B cell (primary cell): ENCODE results near the gene PTGR1. TPM values are rescaled to one million over a fixed set of nuclear protein-coding genes. Genes with fewer than 3 reads are reported as not detected.
"Not testable (repeated sequence)": the region's sequence is repeated elsewhere in the genome, so short reads cannot be mapped to it uniquely, and the experiment has no call there.

Experiments used
- ATAC-seq: fragments of 200-7000 bp; cut with Tn5 transposase; one replicate; pipeline ENCODE4 v1.10.0; 2021; ENCODE audit warnings: low read depth, mild to moderate bottlenecking, moderate number of reproducible peaks, moderate library complexity
- CTCF ChIA-PET: fragments of 350-600 bp; sonication (Branson Sonifier 250); formaldehyde crosslinking; loops from one replicate; lab custom pipeline; 2021; ENCODE audit warnings: antibody characterized with exemption, inconsistent platforms; lab: Charles Lee
- POLR2A ChIA-PET: fragments of 350-600 bp; sonication (Branson Sonifier 250); formaldehyde crosslinking; loops from one replicate; lab custom pipeline; 2021; ENCODE audit warnings: antibody characterized with exemption; lab: Charles Lee
- DNase-seq: peaks from one replicate; pipeline ENCODE4 v3.0.0; 2013
- H2AFZ ChIP-seq: 2 replicates; pipeline ENCODE4 v1.6.1; 2012; ENCODE audit warnings: mild to moderate bottlenecking, low read depth, low read length; ENCODE audit not compliant: insufficient read depth, poor library complexity, severe bottlenecking
- H3K27ac ChIP-seq, 2 donors: 1 replicate in 1 of 2; 2 replicates in 1 of 2; pipeline ENCODE4 v1.5.1; 2012 to 2013; ENCODE audit warnings: low read length in 2 of 2, mild to moderate bottlenecking in 2 of 2, moderate library complexity in 1 of 2
- H3K27me3 ChIP-seq, 4 experiments: fragments of 200-600 bp in 1 of 4; sonication (generic) in 1 of 4; replicated peaks in 1 of 4; 1 replicate in 2 of 4; 2 replicates in 2 of 4; pipeline versions ENCODE4 v1.6.1 to v1.7.0; 2013 to 2016; ENCODE audit warnings: low read length in 3 of 4, mild to moderate bottlenecking in 2 of 4, mixed read lengths in 1 of 4, moderate library complexity in 1 of 4; ENCODE audit not compliant: insufficient read depth in 4 of 4, control insufficient read depth in 3 of 4; ENCODE audit errors: control extremely low read depth in 1 of 4
- H3K36me3 ChIP-seq, 2 experiments: replicated peaks in 1 of 2; 1 replicate in 1 of 2; 2 replicates in 1 of 2; pipeline versions ENCODE4 v1.6.1 to v1.7.1; 2013; ENCODE audit warnings: low read length in 1 of 2; ENCODE audit not compliant: insufficient read depth in 2 of 2, control insufficient read depth in 1 of 2; ENCODE audit errors: control extremely low read depth in 1 of 2, extremely low read depth in 1 of 2
- H3K4me1 ChIP-seq, 2 donors: fragments of 200-600 bp in 1 of 2; sonication (generic) in 1 of 2; 1 replicate in 1 of 2; 2 replicates in 1 of 2; pipeline versions ENCODE4 v1.5.1 to v1.6.1; 2013 to 2017; ENCODE audit warnings: low read length in 2 of 2; ENCODE audit not compliant: control insufficient read depth in 2 of 2, insufficient read depth in 2 of 2
- H3K4me2 ChIP-seq: replicated peaks from 2 replicates; pipeline ENCODE3; 2012; ENCODE audit warnings: mild to moderate bottlenecking, low read depth, low read length; ENCODE audit not compliant: poor library complexity, severe bottlenecking
- H3K4me3 ChIP-seq, 5 experiments: fragments of 200-600 bp in 1 of 5; sonication (generic) in 1 of 5; 1 replicate in 3 of 5; 2 replicates in 2 of 5; pipeline versions ENCODE4 v1.5.1 to v1.7.0; 2011 to 2016; ENCODE audit warnings: low read length in 4 of 5, mild to moderate bottlenecking in 4 of 5, low read depth in 2 of 5, control low read depth in 1 of 5, moderate library complexity in 1 of 5; ENCODE audit not compliant: insufficient read depth in 1 of 5; ENCODE audit errors: control extremely low read depth in 1 of 5, extremely low read depth in 1 of 5
- H3K79me2 ChIP-seq: fragments of 200-600 bp; sonication (generic); one replicate; pipeline ENCODE4 v1.6.0; 2016; ENCODE audit warnings: low read length; ENCODE audit not compliant: control insufficient read depth, insufficient read depth
- H3K9ac ChIP-seq: fragments of 200-600 bp; sonication (generic); 2 replicates; pipeline ENCODE4 v1.6.1; 2017; ENCODE audit warnings: mild to moderate bottlenecking, low read length, moderate library complexity
- H3K9me3 ChIP-seq, 3 donors: one replicate each; pipeline versions ENCODE4 v1.6.1 to v1.7.1; 2013; ENCODE audit warnings: low read length in 2 of 3; ENCODE audit not compliant: control insufficient read depth in 2 of 3, insufficient read depth in 1 of 3; ENCODE audit errors: control extremely low read depth in 1 of 3
- H4K20me1 ChIP-seq: 2 replicates; pipeline ENCODE4 v1.6.0; 2012; ENCODE audit warnings: mild to moderate bottlenecking, low read length; ENCODE audit not compliant: insufficient read depth, control insufficient read depth, poor library complexity, severe bottlenecking
- H3K27ac Mint-ChIP-seq: one replicate; pipeline ENCODE4 v1.8.0; 2021; ENCODE audit warnings: mixed read lengths
- H3K27me3 Mint-ChIP-seq: one replicate; pipeline ENCODE4 v1.8.0; 2021; ENCODE audit warnings: mixed read lengths
- H3K4me1 Mint-ChIP-seq: one replicate; pipeline ENCODE4 v1.8.0; 2021; ENCODE audit warnings: mixed read lengths
- H3K4me3 Mint-ChIP-seq: one replicate; pipeline ENCODE4 v1.8.0; 2021; ENCODE audit warnings: mixed read lengths
- H3K9me3 Mint-ChIP-seq: one replicate; pipeline ENCODE4 v1.8.0; 2022; ENCODE audit warnings: mixed read lengths; ENCODE audit not compliant: insufficient read depth
- EZH2 ChIP-seq: IDR thresholded peaks from 2 replicates; pipeline ENCODE4 v1.6.1; 2012; ENCODE audit warnings: borderline replicate concordance, low read depth, mild to moderate bottlenecking, moderate library complexity, low read length; ENCODE audit not compliant: insufficient read depth, poor library complexity, severe bottlenecking
- WGBS: methylation state at CpG from one replicate; pipeline ENCODE4 v1.1.5; 2013; ENCODE audit warnings: missing lambda C conversion rate; ENCODE audit not compliant: insufficient coverage; 5-methylcytosine and 5-hydroxymethylcytosine counted together
- intact Hi-C: fragments of 100-400 bp; cut with micrococcal nuclease; formaldehyde crosslinking; loops from one replicate; pipeline ENCODE4 v1.10.0; 2022
- polyA plus RNA-seq: library from polyadenylated mRNA; depleted of rRNA; stranded (reverse); fragments of >200 nt; gene quantifications from 2 replicates; pipeline ENCODE4 v1.2.3, GENCODE V29; 2012
- total RNA-seq, 2 donors: library from RNA; stranded (reverse); fragments of 120-200 nt in 1 of 2; gene quantifications; 1 replicate in 1 of 2; 2 replicates in 1 of 2; pipeline versions ENCODE4 v1.2.3 to v1.2.4, GENCODE V29; 2013 to 2022
- TF ChIP-seq, protein P1 (sequence below): fragments of 200-600 bp; IDR thresholded peaks from one replicate; pipeline ENCODE4 v1.8.0; 2022; ENCODE audit warnings: antibody characterized with exemption, mild to moderate bottlenecking

Gene PTGR1
- total and polyA plus RNA-seq, 2 donors (not counting 1 experiment from before 2014, with no cell fraction given), result not detected

GRCh38 chr9:111572950-111573604, 26.4 kb downstream of the PTGR1 start:
- no peak overlapping the region for H3K9ac ChIP-seq
- H3K4me1 ChIP-seq, result no peaks in the 10 kb centered on the region
- Mint-ChIP-seq H3K4me1 (no peaks in the 10 kb centered on the region), H3K27me3 (peaks cover 11% of the 10 kb centered on the region), H3K27ac (no peak overlapping the region), H3K4me3 (no peak overlapping the region), H3K9me3 (peaks cover 10% of the 10 kb centered on the region)
- H2AFZ ChIP-seq, result no peak overlapping the region
- no peaks in the 10 kb centered on the region for H3K27me3 ChIP-seq
- H3K4me3 ChIP-seq, result no peak overlapping the region
- TF ChIP-seq, protein P1, sequence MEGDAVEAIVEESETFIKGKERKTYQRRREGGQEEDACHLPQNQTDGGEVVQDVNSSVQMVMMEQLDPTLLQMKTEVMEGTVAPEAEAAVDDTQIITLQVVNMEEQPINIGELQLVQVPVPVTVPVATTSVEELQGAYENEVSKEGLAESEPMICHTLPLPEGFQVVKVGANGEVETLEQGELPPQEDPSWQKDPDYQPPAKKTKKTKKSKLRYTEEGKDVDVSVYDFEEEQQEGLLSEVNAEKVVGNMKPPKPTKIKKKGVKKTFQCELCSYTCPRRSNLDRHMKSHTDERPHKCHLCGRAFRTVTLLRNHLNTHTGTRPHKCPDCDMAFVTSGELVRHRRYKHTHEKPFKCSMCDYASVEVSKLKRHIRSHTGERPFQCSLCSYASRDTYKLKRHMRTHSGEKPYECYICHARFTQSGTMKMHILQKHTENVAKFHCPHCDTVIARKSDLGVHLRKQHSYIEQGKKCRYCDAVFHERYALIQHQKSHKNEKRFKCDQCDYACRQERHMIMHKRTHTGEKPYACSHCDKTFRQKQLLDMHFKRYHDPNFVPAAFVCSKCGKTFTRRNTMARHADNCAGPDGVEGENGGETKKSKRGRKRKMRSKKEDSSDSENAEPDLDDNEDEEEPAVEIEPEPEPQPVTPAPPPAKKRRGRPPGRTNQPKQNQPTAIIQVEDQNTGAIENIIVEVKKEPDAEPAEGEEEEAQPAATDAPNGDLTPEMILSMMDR, result no peak
- TF ChIP-seq EZH2, result no peak
- peaks cover 0 to 25% (median 11%) of the 10 kb centered on the region in 3 donors for H3K9me3 ChIP-seq
- intact Hi-C loops, result no loop called here
- ATAC-seq, result no peak
- WGBS, result 100% methylated on average over 3 of the region's 4 CpGs
- CTCF ChIA-PET, result no interaction called here
- H3K27ac ChIP-seq, result no peak overlapping the region
- POLR2A ChIA-PET, result no interaction called here
- no peak overlapping the region for H3K4me2 ChIP-seq
- H4K20me1 ChIP-seq, result no peaks in the 10 kb centered on the region
- no peaks in the 10 kb centered on the region for H3K79me2 ChIP-seq
- no peak for DNase-seq
- H3K36me3 ChIP-seq, result no peaks in the 10 kb centered on the region

DNA sequence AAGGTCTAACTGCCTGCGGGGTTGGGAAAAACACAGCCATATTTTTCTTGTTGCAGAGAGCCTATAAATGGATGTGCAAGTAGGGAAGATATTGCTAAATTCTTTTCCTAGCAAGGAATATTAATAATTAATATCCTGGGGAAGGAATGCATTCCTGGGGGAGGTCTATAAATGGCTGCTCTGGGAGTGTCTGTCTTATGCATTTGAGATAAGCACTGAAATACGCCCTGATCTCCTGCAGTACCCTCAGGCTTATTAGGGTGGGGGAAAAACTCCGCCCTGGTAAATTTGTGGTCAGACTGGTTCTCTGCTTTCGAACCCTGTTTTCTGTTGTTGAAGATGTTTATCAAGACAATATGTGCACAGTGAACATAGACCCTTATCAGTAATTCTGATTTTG, 31.3 kb downstream of the PTGR1 start:
- H3K4me3 Mint-ChIP-seq, ATAC-seq, H3K4me2 ChIP-seq, H3K27ac ChIP-seq, H3K4me3 ChIP-seq, H3K4me1 ChIP-seq, POLR2A ChIA-PET, H4K20me1 ChIP-seq, H3K36me3 ChIP-seq, H3K79me2 ChIP-seq, CTCF ChIA-PET, intact Hi-C loops, H3K4me1 Mint-ChIP-seq, H3K9ac ChIP-seq, H3K27me3 ChIP-seq, H2AFZ ChIP-seq, H3K27ac Mint-ChIP-seq, H3K27me3 Mint-ChIP-seq, DNase-seq: not testable (repeated sequence)
- H3K9me3 ChIP-seq, result peaks cover 0 to 54% (median 16%) of the 10 kb centered on the region in 3 donors
- 88% methylated on average over 4 of the region's 4 CpGs for WGBS
- peaks cover 11% of the 10 kb centered on the region for H3K9me3 Mint-ChIP-seq
